SU-DHL-6 (cell line): Measurements from ENCODE around the gene ADH6.

ENCODE experiments used
- EZH2phosphoT487 ChIP-seq: fragments of 200-600 bp; sonication (generic), shearing (Covaris generic); conservative IDR thresholded peaks from 2 replicates; pipeline ENCODE4 v1.6.1; 2018; ENCODE audit warnings: mild to moderate bottlenecking, antibody characterized with exemption, low read length, moderate library complexity, mixed read lengths
- TF ChIP-seq, protein P1 (sequence below): fragments of 200-600 bp; sonication (generic); IDR thresholded peaks from one replicate; pipeline ENCODE4 v1.5.1; 2017; ENCODE audit warnings: antibody characterized with exemption, mild to moderate bottlenecking, low read length, moderate library complexity; ENCODE audit not compliant: insufficient read depth, poor library complexity, severe bottlenecking

DNA sequence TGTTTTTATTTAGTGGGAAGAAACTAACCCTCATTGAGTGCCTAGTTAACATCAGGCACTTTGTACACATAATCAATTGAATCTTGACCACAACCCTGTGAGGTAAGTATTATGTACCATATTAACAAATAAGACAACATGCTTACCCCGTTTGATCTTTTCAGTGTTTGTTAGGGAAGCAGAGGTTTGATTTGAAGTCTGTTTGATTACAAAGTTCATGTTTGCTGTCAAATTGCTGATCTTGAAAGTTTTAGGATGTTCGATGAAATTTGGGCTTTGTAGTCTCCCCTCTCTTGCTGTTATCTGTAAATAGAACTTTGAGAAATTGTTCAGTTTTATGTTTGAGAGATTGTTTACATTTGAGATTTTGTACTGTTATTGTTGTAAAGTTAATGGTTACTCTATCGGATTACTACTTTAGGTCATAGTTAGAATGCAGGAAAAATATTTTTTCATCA is 61.5 kb downstream of the ADH6 start:
- TF ChIP-seq, protein P1, sequence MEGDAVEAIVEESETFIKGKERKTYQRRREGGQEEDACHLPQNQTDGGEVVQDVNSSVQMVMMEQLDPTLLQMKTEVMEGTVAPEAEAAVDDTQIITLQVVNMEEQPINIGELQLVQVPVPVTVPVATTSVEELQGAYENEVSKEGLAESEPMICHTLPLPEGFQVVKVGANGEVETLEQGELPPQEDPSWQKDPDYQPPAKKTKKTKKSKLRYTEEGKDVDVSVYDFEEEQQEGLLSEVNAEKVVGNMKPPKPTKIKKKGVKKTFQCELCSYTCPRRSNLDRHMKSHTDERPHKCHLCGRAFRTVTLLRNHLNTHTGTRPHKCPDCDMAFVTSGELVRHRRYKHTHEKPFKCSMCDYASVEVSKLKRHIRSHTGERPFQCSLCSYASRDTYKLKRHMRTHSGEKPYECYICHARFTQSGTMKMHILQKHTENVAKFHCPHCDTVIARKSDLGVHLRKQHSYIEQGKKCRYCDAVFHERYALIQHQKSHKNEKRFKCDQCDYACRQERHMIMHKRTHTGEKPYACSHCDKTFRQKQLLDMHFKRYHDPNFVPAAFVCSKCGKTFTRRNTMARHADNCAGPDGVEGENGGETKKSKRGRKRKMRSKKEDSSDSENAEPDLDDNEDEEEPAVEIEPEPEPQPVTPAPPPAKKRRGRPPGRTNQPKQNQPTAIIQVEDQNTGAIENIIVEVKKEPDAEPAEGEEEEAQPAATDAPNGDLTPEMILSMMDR: no peak
- no peak for TF ChIP-seq EZH2phosphoT487
